Measurements from ENCODE around the gene GPR26.
"Not testable (repeated sequence)": the region's sequence is repeated elsewhere in the genome, so short reads cannot be mapped to it uniquely, and the experiment has no call there.

Gene GPR26

DNA sequence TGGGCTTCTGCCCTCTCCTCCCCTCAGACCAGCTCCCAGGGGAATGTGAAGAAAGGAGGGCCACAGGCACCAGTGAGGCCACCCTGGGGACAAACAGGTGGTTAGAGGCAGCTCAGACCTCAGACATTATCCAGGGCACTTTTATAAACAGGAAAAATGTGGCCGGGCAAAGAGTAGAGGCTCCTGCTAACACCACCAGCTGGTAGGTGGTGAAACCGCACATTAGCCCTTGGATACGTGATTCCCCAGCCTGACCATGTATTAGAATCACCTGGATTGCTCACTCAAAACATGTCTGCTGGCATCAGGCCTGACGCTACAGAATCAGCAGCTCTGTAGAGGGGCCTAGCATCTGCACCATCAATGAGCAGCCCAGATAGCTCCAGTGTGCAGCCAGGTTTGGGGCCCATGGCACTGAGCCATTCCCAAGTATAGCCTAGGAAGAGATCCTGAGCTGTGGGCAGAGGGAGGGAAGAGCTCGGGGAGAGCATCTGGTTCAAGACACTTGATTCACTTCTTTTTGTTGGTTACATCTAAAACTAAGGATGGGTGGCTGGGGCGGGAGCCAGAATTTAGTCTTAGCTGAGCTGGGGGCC lies 37.1 kb downstream of the GPR26 start:
- no peak overlapping the region for H3K4me3 ChIP-seq
- H3K27ac ChIP-seq: no peak overlapping the region

GRCh38 chr10:123704076-123704475 lies 37.9 kb downstream of the GPR26 start:
- Histone ChIP-seq H3K27ac (no peak overlapping the region), H3K4me3 (no peak overlapping the region)

- Histone ChIP-seq H3K4me3 (no peak overlapping the region), H3K27ac (no peak overlapping the region)
Observed at GRCh38 chr10:123704812-123705211, 38.7 kb downstream of the GPR26 start.

DNA sequence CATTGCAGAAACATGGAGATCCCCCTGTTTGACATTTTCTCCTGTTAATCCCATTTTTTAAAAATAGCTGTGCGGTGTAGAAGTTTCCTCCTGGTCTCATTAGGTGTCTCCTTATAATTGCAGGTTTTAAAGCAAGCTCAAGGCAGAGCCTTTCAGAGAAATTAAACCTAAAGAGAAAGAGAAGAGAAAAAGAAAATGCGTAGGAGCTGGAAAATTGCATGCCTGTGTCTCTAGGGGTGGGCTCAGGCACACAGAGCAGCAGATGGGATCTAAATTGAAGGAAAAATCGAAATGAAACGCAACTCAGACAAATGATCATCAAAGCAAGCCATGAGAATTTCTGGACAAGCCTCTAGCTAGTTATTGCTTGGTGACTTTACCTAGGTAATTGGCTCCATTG lies 40.1 kb downstream of the GPR26 start:
- H3K4me3 ChIP-seq: no peak overlapping the region
- no peak overlapping the region for H3K27ac ChIP-seq

DNA sequence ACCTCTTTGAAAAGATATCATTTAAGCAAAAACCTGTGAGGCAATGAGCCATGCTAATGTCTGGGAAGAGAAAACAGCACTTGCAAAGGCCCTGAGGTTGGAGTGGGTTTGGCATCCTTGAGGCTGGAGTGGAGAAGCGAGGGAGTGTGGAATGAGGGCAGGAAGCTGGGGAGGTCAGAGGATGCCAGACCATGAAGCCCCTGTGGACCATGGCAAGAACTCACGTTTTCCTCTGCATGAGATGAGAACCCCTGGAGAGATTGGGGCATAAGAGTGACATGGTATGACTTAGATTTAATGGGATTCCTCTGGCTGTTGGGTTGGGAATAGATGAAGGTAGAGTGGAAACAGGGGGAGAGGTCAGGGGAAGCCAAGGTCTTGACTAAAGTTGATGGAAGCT lies 49.4 kb downstream of the GPR26 start:
- H3K4me3 ChIP-seq: no peak overlapping the region
- H3K27ac ChIP-seq: no peak overlapping the region

- H3K4me3 ChIP-seq: no peak overlapping the region
Observed at GRCh38 chr10:123717336-123717735, 51.2 kb downstream of the GPR26 start.

DNA sequence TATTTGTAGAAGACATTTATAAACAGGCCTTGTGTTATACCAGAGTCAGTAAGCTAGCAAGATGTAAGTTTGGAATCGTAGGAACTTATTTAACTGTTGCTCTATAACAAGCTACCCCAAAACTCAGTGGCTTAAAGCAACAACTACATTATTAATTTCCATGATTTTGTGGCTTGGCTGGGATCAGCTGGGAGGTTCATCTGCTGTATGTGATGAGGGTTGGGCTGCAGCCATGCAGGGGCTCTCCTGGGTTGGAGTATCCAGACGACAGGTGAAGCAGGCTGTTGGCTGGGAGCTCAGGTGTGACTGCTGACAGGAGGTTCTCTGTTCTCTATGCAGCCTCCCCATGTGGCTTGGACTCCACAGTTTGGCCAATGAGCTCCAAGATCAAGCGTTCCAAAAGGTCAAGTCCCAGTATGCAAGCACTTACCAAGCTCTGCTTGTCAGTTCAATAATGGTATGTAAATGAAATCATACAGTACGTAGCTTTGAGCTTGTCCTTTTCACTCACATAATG lies 52.4 kb downstream of the GPR26 start:
- Histone ChIP-seq H3K4me3 (no peak overlapping the region), H3K27ac (no peak overlapping the region)

More at GRCh38 chr10:123717336-123717735, 51.2 kb downstream of the GPR26 start:
- no peak overlapping the region for H3K27ac ChIP-seq

DNA sequence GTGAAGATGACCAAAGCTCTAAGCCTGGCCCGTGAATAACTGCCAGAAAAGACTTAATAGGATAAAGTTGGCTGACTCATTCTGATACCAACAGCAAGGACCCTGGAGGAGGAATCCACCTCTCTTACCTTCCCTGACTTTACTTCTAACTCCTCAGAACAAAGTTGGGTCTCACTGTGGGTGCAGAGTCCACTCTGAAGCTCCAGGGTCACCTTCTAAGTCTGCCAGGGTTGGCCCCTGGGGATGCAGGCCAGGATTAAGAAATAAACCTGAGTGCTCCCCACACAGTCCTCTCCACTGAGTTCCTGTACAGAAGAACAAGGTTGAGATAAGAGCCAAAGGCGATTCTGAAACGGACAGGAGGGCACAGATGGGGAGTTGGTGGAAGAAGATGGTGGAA lies 54.4 kb downstream of the GPR26 start:
- Histone ChIP-seq H3K27ac (no peak overlapping the region), H3K4me3 (no peak overlapping the region)

DNA sequence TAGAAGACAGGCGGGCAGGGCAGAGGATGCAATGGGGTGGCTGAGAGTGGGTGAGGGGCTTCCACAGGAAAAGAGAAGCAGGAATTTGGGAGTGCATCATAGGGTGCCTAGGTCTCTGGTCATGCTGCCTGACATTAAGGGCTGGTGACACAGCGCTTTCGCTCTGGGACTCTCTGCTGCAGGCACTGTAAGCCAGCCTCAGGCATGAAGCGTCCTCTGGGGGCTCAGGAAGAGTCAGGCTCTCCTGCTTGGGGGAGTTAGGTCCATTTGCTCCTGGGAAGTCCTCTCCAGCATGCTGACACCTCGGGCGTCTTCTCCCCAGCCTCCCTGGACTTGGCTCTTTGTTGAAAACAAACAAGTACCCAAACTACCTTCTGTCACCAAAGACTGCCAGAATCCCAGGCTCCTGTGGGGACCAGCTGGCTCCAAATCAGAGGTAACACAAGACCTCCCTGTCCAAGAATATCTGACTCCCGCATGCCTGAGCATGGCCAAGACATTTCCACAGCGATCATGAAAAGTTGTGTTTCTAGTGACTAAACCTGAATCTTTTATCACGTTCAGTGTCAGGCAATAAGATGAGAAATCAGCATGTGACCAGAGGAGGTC lies 55.4 kb downstream of the GPR26 start:
- Histone ChIP-seq H3K27ac (no peak overlapping the region), H3K4me3 (no peak overlapping the region)

- Histone ChIP-seq H3K4me3 (no peak overlapping the region), H3K27ac (no peak overlapping the region)
Observed at GRCh38 chr10:123722351-123722750, 56.2 kb downstream of the GPR26 start.

- H3K4me3 ChIP-seq: no peak overlapping the region
- no peak overlapping the region for H3K27ac ChIP-seq
Observed at GRCh38 chr10:123724747-123725146, 58.6 kb downstream of the GPR26 start.

DNA sequence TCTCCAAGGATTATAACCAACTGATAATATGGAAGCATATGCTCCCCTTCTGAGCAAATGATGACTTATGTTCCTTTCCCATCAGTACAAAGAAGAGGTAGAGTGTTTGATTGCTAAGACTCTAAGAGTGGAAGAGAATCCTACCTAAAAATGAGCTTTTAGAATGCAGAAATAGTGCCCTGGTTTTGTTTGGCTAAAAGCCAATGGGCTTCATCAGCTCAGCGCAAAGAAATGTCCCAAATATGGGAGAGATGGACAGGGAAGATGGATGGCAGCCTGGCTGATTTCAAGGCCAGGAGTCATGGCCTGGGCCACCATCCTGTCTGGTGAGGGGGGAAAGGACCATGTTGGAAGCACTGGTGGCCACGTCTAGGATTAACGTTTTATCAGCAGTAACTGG lies 60.2 kb downstream of the GPR26 start:
- Histone ChIP-seq H3K4me3 (no peak overlapping the region), H3K27ac (no peak overlapping the region)

- Histone ChIP-seq H3K27ac (no peak overlapping the region), H3K4me3 (no peak overlapping the region)
Observed at GRCh38 chr10:123726836-123727235, 60.7 kb downstream of the GPR26 start.

GRCh38 chr10:123729523-123729922 lies 63.4 kb downstream of the GPR26 start:
- no peak overlapping the region for H3K27ac ChIP-seq
- no peak overlapping the region for H3K4me3 ChIP-seq

DNA sequence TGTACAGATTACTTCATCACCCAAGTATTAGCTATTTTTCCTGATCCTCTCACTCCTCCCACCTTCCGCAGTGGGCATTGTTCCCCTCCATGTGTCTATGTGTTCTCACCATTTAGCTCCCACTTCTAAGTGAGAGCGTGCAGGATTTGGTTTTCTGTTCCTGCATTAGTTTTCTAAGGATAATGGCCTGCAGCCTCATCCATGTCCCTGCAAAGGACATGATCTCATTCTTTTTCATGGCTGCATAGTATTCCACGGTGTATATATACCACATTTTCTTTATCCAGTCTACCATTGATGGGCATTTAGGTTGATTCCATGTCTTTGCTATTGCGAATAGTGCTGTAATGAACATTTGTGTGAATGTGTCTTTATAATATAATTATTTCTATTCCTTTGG lies 70.8 kb downstream of the GPR26 start:
- H3K4me3 ChIP-seq, H3K27ac ChIP-seq: not testable (repeated sequence)

DNA sequence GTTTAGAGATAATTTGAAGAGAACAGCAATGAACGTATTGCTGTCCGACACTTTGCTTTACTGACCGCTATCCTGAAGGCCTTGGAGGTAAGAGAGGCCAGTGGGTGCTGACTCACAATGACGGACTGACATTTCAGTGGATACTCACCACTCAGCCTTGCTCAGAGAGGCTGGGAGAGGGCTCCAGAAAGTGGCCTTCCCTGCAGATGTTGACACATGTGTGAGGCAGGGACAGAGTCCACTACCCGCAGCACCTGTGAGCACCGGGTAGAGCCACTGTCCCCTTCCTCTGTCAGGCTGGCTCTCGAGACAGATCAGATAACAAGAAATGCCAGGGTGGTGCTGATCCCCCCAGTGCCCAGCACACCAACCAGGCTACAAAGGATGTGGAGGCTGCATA lies 75.0 kb downstream of the GPR26 start:
- H3K4me3 ChIP-seq: no peak overlapping the region

GRCh38 chr10:123741711-123742110 lies 75.6 kb downstream of the GPR26 start:
- no peak overlapping the region for H3K4me3 ChIP-seq

More for the DNA sequence above, 75.0 kb downstream of the GPR26 start:
- no peak overlapping the region for H3K27ac ChIP-seq

DNA sequence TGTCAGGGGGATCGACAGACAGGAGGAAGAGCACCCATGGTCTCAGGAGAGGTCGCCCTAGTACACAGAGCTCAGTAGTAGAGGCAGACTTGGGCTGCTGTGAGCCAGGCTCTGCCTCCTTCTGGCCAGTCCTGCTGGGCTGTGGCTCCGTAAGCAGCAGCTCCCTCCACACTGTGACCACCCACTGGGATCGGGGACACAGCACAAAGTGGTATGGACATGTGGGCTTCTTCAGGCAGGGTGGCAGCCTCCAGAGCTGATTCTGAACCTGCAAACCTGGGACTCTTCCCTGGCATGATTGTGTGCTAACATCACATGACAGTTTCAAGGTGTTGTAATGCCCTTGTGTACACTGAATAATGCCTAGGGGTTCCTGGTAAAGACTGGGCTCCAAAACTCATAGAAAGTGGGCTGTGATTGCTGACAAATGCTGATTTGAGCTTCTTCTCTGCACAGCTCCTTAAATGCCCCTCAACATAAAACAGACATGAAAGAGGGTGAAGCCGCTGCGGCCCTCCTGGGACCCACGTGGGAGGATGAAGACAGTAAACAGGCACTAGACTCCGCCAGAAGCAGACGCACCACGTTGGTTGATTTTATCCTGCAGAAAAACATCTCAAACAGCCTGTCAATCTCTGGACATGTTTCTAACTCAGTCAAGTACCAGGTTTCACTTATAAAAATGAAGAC lies 76.7 kb downstream of the GPR26 start:
- no peak overlapping the region for H3K27ac ChIP-seq
- no peak overlapping the region for H3K4me3 ChIP-seq

More at GRCh38 chr10:123741711-123742110, 75.6 kb downstream of the GPR26 start:
- H3K27ac ChIP-seq: no peak overlapping the region

- no peak overlapping the region for H3K27ac ChIP-seq
- no peak overlapping the region for H3K4me3 ChIP-seq
Observed at GRCh38 chr10:123743441-123744223, 77.5 kb downstream of the GPR26 start.

DNA sequence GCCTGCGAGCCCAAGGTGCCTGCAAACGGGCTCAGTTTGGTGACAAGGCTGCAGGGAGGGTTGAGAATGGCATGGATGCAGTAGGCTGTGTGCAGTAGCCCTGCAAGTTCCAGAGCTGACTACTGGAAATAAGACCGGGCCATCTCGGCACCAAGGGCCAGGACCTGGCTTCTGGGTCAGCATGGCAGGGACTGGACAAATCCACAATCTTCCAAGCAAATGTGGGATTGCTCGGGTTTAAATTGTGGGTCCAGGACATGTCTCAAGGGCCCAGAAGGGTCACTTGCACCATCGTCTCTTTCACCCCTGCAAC lies 78.0 kb downstream of the GPR26 start:
- Histone ChIP-seq H3K27ac (no peak overlapping the region), H3K4me3 (no peak overlapping the region)

Data from skin epidermis (tissue), 12 donors.